ENCODE data around the gene MST1.

DNA sequence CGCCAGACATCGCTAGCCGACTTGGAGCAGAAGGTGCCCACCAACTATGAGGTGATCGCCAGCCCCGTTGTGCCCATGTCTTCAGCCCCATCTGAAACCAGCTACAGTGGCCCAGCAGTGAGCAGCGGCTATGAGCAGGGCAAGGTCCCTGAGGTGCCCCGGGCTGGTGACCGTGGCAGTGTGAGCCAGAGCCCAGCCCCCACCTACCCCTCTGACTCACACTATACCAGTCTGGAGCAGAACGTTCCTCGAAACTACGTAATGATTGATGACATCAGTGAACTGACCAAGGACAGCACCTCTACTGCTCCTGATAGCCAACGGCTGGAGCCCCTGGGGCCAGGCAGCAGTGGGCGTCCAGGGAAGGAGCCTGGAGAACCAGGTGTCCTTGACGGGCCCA is 28.0 kb downstream of the MST1 start:
- no peak for TF ChIP-seq CTCF (IDR thresholded peaks at IDR 0.05; ENCODE audit: low read depth, low read length)
- no peak for TF ChIP-seq EZH2phosphoT487 (IDR thresholded peaks at IDR 0.05; ENCODE audit: low read depth)
